ENCODE results near the gene HSPB7. TPM values are rescaled to one million over a fixed set of nuclear protein-coding genes. Genes with fewer than 3 reads are reported as not detected.

HSPB7 gene
- total RNA-seq, 4 donors from 2014 or later = 1.9 to 7.0 (median 3.3) TPM

DNA sequence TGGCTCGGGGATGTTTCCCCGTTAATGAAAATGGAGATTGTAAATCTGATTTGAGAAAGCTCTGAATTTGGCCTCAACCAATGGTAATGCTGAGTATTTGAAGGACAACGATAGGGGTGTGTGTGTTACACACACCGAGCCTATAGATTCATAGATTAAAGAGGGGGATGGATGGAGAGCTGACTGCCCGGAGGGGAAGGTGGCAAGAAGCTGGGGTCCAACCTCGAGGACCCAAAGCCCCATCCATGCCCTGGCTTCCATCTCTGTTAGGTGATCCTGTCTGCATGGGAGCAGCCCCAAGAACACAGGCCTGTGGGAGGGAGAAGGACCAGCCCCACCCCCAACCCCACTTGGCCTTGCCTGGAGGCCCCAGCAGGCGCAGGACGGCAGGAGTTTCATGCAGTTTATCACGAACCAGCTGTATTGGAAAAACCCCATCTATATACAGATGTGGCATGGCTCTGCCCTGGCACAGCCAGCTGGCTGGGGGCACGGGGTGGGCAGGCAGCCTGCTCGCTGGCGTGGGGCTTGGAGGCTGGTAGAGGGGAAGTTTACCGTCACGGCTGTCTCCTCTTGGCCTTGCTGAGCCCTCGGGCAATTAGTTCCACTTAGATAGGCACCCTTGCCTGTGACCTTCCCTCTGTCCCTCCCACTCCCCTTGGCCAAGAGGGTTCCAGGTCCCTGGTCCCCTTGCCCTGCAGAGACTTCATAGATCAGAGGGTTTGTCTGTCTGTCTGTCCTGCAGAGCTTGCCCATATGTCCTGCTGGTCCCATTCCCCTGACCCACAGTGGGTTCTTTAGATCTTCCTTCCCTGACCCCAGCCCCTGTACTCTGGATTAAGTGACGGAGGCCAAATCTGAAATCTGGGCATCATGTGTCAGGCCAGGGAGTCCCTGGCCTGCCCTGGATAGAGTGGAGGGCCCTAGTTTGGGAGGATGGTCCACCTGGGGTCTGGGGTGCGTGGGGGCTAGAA, 3.0 kb downstream of the HSPB7 start:
- WGBS = 70% methylated on average over 10 of the region's 17 CpGs
- Histone ChIP-seq H3K27me3 (no peaks in the 10 kb centered on the region), H3K36me3 (no peaks in the 10 kb centered on the region), H3K4me3 (no peak overlapping the region), H3K9me3 (no peaks in the 10 kb centered on the region), H3K27ac (peak overlapping the region; percentile 74), H3K4me1 (peaks cover 49% of the 10 kb centered on the region)
- no peak for TF ChIP-seq CTCF (IDR thresholded peaks at IDR 0.05)
- no peak for TF ChIP-seq EP300 (IDR thresholded peaks at IDR 0.05)
- no peak for TF ChIP-seq POLR2AphosphoS5 (IDR thresholded peaks at IDR 0.05)
- no peak for TF ChIP-seq POLR2A (IDR thresholded peaks at IDR 0.05)
- no peak for DNase-seq (ENCODE audit: low spot score in 2 of 2)

- DNase-seq (ENCODE audit: low spot score in 2 of 2) = no peak
- no peaks in the 10 kb centered on the region for H3K36me3 ChIP-seq
- no peak overlapping the region for H3K4me3 ChIP-seq
- peak overlapping the region; percentile 74 for H3K27ac ChIP-seq
- H3K4me1 ChIP-seq = peaks cover 46% of the 10 kb centered on the region
- no peaks in the 10 kb centered on the region for H3K9me3 ChIP-seq
- TF ChIP-seq CTCF (IDR thresholded peaks at IDR 0.05) (no peak), EP300 (IDR thresholded peaks at IDR 0.05) (no peak), POLR2A (IDR thresholded peaks at IDR 0.05) (no peak), POLR2AphosphoS5 (IDR thresholded peaks at IDR 0.05) (no peak)
- H3K27me3 ChIP-seq = no peaks in the 10 kb centered on the region
- 64% methylated on average over 2 of the region's 4 CpGs for WGBS
These were observed 4.0 kb downstream of the HSPB7 start for GRCh38 chr1:16013908-16014258.

GRCh38 chr1:16013220-16013907, 4.5 kb downstream of the HSPB7 start:
- peaks cover 44% of the 10 kb centered on the region for H3K4me1 ChIP-seq
- DNase-seq (ENCODE audit: low spot score in 2 of 2) = no peak
- WGBS = 38% methylated on average over 10 of the region's 28 CpGs

DNA sequence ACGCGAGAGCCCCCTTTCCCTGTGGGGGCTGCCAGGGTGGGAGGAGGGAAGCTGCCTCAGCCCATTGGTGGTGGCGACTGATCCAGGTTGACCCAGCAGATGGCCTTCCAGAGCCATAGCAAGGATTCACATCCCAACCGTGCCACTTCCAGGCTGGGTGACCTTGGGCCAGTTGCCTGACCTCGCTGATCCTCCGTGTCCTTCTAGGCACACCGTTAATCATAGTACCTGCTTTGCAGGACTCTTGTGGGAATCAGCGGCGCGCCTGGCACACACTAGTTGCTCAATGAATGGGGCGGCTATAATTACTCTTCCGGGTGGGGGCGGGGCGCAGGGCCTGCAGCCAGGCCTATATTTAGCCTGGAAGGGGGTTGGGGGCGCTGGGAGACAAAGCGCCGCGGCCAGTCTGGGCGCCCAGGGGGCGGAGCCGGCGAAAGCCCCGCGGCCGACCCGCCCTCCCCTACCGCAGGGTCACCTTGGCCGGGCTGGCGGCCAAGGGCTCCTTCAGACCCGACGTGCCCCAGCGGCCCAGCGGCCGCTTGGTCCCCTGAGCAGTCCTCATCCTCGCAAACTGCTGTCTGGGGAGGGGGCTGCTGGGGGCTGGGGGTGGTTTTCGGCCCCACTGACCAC, 5.1 kb downstream of the HSPB7 start:
- 11% methylated on average over 13 of the region's 36 CpGs for WGBS
- DNase-seq (ENCODE audit: low spot score in 2 of 2) = no peak
- Histone ChIP-seq H3K27ac (peak overlapping the region; percentile 74), H3K27me3 (no peaks in the 10 kb centered on the region), H3K4me3 (peak overlapping the region; percentile 46), H3K4me1 (peaks cover 41% of the 10 kb centered on the region), H3K36me3 (no peaks in the 10 kb centered on the region), H3K9me3 (no peaks in the 10 kb centered on the region)
- TF ChIP-seq POLR2A (IDR thresholded peaks at IDR 0.05) (no peak), POLR2AphosphoS5 (IDR thresholded peaks at IDR 0.05) (no peak), EP300 (IDR thresholded peaks at IDR 0.05) (no peak), CTCF (IDR thresholded peaks at IDR 0.05) (no peak)

More at GRCh38 chr1:16013220-16013907, 4.5 kb downstream of the HSPB7 start:
- Histone ChIP-seq H3K9me3 (no peaks in the 10 kb centered on the region), H3K36me3 (no peaks in the 10 kb centered on the region), H3K4me3 (peak overlapping the region; percentile 46), H3K27ac (peak overlapping the region; percentile 74), H3K27me3 (no peaks in the 10 kb centered on the region)
- TF ChIP-seq EP300 (IDR thresholded peaks at IDR 0.05) (no peak), POLR2A (IDR thresholded peaks at IDR 0.05) (no peak), POLR2AphosphoS5 (IDR thresholded peaks at IDR 0.05) (no peak), CTCF (IDR thresholded peaks at IDR 0.05) (no peak)
